Stomach (tissue), 4 donors: Measurements from ENCODE around the gene C1QB.

Source experiments
- CTCF ChIP-seq, 7 experiments: fragments of 450-650 bp in 4 of 7; fragments of 200-600 bp in 3 of 7; sonication (generic) in 3 of 7; IDR thresholded peaks; one replicate each; pipeline ENCODE4 v1.5.1; 2016 to 2019; ENCODE audit warnings: antibody characterized with exemption in 7 of 7, control low read depth in 2 of 7, mild to moderate bottlenecking in 1 of 7
- EP300 ChIP-seq: sonication (generic); formaldehyde crosslinking; IDR thresholded peaks from one replicate; pipeline ENCODE4 v1.6.1; 2017; ENCODE audit warnings: antibody characterized with exemption
- POLR2A ChIP-seq, 4 donors: fragments of 450-650 bp; IDR thresholded peaks; one replicate each; pipeline ENCODE4 v1.6.1; 2016; ENCODE audit warnings: antibody characterized with exemption in 4 of 4, control low read depth in 2 of 4, mild to moderate bottlenecking in 1 of 4, moderate library complexity in 1 of 4
- POLR2AphosphoS5 ChIP-seq, 3 donors: sonication (generic); formaldehyde crosslinking; IDR thresholded peaks; one replicate each; pipeline ENCODE4 v1.6.1; 2016; ENCODE audit warnings: antibody characterized with exemption in 3 of 3

- TF ChIP-seq CTCF (IDR thresholded peaks at IDR 0.05) (no peak), POLR2A (IDR thresholded peaks at IDR 0.05) (no peak), POLR2AphosphoS5 (IDR thresholded peaks at IDR 0.05) (no peak), EP300 (no peak)
Observed at GRCh38 chr1:22607154-22607553, 45.9 kb upstream of the C1QB start.
